CD4-positive, CD25-positive, alpha-beta regulatory T cell (primary cell): ENCODE measurements around the gene SERPINA4. TPM values are rescaled to one million over a fixed set of nuclear protein-coding genes. Genes with fewer than 3 reads are reported as not detected.

Source experiments
- ATAC-seq, 2 donors: fragments of 150-1000 bp; cut with Tn5 transposase; one replicate each; pipeline ENCODE4 v1.10.0; 2021; ENCODE audit warnings: low read depth in 2 of 2, moderate number of reproducible peaks in 2 of 2, moderate library complexity in 1 of 2
- DNase-seq, 3 donors: peaks; one replicate each; pipeline versions ENCODE4 v3.0.0 to v3.0.0-alpha.2; 2012 to 2022; ENCODE audit warnings: mixed read lengths in 1 of 3
- H3K27ac ChIP-seq: one replicate; pipeline ENCODE4 v1.7.0; 2013; ENCODE audit warnings: mild to moderate bottlenecking, low read length; ENCODE audit not compliant: insufficient read depth, poor library complexity, severe bottlenecking
- H3K27me3 ChIP-seq: one replicate; pipeline ENCODE4 v1.7.0; 2013; ENCODE audit warnings: low read length; ENCODE audit not compliant: control insufficient read depth, insufficient read depth
- H3K36me3 ChIP-seq: one replicate; pipeline ENCODE4 v1.7.0; 2013; ENCODE audit warnings: mild to moderate bottlenecking, low read length, moderate library complexity; ENCODE audit not compliant: control insufficient read depth, insufficient read depth
- H3K4me1 ChIP-seq: 2 replicates; pipeline ENCODE4 v1.7.0; 2013; ENCODE audit warnings: mild to moderate bottlenecking, low read length; ENCODE audit not compliant: insufficient read depth, control insufficient read depth, poor library complexity, severe bottlenecking
- H3K4me3 ChIP-seq: one replicate; pipeline ENCODE4 v1.7.0; 2013; ENCODE audit warnings: low read depth, mild to moderate bottlenecking, low read length, moderate library complexity
- H3K9me3 ChIP-seq, 2 experiments: 1 replicate in 1 of 2; 2 replicates in 1 of 2; pipeline ENCODE4 v1.7.0; 2013; ENCODE audit warnings: low read length in 2 of 2, mild to moderate bottlenecking in 1 of 2, moderate library complexity in 1 of 2; ENCODE audit not compliant: control insufficient read depth in 2 of 2
- H3K27ac Mint-ChIP-seq, 3 donors: one replicate each; pipeline ENCODE4 v1.8.0; 2020 to 2022; ENCODE audit warnings: mild to moderate bottlenecking in 3 of 3, mixed read lengths in 3 of 3, moderate library complexity in 2 of 3
- H3K27me3 Mint-ChIP-seq: one replicate; pipeline ENCODE4 v1.8.0; 2022; ENCODE audit warnings: mild to moderate bottlenecking, mixed read lengths
- H3K36me3 Mint-ChIP-seq: one replicate; pipeline ENCODE4 v1.8.0; 2020; ENCODE audit warnings: mixed read lengths
- H3K4me1 Mint-ChIP-seq, 4 donors: one replicate each; pipeline ENCODE4 v1.8.0; 2020 to 2022; ENCODE audit warnings: mixed read lengths in 4 of 4, mild to moderate bottlenecking in 1 of 4
- H3K4me3 Mint-ChIP-seq, 4 donors: one replicate each; pipeline ENCODE4 v1.8.0; 2020 to 2022; ENCODE audit warnings: mild to moderate bottlenecking in 4 of 4, mixed read lengths in 4 of 4, moderate library complexity in 3 of 4
- H3K9me3 Mint-ChIP-seq, 7 donors: one replicate each; pipeline ENCODE4 v1.8.0; 2020 to 2022; ENCODE audit warnings: mixed read lengths in 7 of 7, mild to moderate bottlenecking in 3 of 7, moderate library complexity in 2 of 7
- polyA plus RNA-seq, 4 donors: library from polyadenylated mRNA; unstranded; fragments of 300-500 nt; fragmentation: Illumina TruSeq; gene quantifications; one replicate each; pipeline ENCODE4 v1.2.3, GENCODE V29; 2021
- total RNA-seq: library from RNA; stranded (reverse); gene quantifications from one replicate; pipeline ENCODE4 v1.2.3, GENCODE V29; 2022

SERPINA4 gene
- total and polyA plus RNA-seq, 5 donors from 2014 or later, result not detected

DNA sequence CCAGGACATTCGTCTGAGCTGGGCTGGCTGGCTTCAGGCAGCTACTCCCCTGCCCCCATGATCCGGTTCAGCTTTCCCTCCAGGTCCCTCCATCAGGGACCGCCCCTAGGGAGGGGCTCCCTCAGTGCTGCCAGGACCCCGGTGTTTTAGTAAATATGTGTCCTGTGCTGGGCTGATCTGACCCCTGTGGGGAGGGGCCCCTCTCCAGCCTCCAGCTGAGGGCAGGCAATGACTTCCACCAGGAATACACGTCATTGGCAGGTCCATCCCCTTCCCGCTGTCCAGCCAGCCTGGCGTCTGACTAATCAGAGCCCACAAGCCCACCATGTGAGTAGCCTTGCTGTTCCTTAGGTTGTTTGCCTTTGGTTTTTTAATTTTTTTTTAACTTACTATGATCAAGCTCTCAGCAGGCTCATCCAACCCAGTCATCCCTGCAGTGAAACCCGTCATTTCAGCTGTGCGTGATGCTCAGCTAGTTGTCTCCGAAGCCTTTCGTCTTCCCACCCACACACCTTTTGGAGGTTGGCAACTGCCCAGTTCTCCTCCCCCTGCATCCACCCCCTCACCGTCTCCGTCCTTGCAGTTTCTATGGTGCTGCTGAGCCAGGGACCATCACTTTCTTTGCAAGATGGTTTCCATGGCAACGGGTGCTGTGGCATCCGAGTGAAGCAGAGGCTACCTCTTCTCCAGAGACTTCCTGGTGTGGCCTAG lies 16.0 kb upstream of the SERPINA4 start:
- H3K4me3 Mint-ChIP-seq, result no peak overlapping the region
- no peaks in the 10 kb centered on the region for H3K4me1 Mint-ChIP-seq
- no peak overlapping the region for H3K4me3 ChIP-seq
- H3K27me3 Mint-ChIP-seq, result peaks cover 4% of the 10 kb centered on the region
- DNase-seq (no peak), ATAC-seq (no peak)
- peaks cover 0 to 1% (median 0%) of the 10 kb centered on the region in 7 donors for H3K9me3 Mint-ChIP-seq
- no peaks in the 10 kb centered on the region for H3K36me3 ChIP-seq
- H3K27me3 ChIP-seq, result no peaks in the 10 kb centered on the region
- no peaks in the 10 kb centered on the region for H3K4me1 ChIP-seq
- no peaks in the 10 kb centered on the region for H3K9me3 ChIP-seq
- no peak overlapping the region for H3K27ac Mint-ChIP-seq
- H3K27ac ChIP-seq, result no peak overlapping the region
- no peaks in the 10 kb centered on the region for H3K36me3 Mint-ChIP-seq

DNA sequence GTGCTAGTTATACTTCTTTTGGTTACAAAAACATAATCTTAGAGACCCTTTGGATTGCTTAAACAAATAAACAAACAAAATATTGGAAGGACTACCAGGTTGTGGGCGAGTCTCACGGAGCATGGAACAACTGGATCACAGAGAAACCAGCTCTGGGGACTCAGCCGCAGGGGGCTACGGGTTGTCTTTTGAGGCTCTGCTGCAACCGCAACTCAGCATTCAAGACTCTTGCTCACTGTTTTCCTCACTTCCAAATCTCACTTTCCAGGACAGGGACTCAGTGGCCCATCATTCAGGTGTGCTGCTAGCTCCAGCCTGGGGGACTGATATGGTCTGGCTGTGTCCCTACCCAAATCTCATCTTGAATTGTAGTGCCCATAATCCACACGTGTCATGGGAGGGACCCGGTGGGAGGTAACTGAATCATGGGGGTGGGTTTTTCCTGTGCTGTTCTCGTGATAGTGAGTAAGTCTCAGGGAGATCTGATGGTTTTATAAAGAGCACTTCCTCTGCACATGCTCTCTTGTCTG lies 14.0 kb upstream of the SERPINA4 start:
- Mint-ChIP-seq H3K4me3 (no peak overlapping the region), H3K27ac (no peak overlapping the region), H3K36me3 (no peaks in the 10 kb centered on the region), H3K4me1 (no peaks in the 10 kb centered on the region), H3K9me3 (peaks cover 0 to 2% (median 0%) of the 10 kb centered on the region in 7 donors), H3K27me3 (peaks cover 6% of the 10 kb centered on the region)
- Histone ChIP-seq H3K36me3 (no peaks in the 10 kb centered on the region), H3K27me3 (no peaks in the 10 kb centered on the region), H3K4me3 (no peak overlapping the region), H3K4me1 (no peaks in the 10 kb centered on the region), H3K27ac (no peak overlapping the region), H3K9me3 (no peaks in the 10 kb centered on the region)
- no peak for ATAC-seq
- no peak for DNase-seq

DNA sequence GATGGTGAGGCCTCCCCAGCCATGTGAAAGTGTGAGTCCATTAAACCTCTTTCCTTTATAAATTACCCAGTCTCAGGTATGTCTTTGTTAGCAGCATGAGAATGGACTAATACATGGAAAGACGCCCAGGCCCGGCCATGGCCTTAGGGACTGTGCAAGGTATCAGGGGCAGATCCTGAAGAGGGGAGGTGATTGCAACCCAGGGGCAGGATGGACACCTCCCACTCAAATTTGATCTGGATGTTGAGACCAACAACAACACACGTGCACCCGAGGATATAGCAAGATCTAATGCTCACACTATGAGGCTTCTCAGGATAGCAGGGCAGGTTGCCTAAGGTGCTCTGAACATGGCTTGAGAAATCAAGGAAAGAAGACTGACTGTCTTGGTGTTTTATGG lies 13.5 kb upstream of the SERPINA4 start:
- ATAC-seq (no peak), DNase-seq (no peak)
- H3K9me3 ChIP-seq, result no peaks in the 10 kb centered on the region
- no peaks in the 10 kb centered on the region for H3K4me1 Mint-ChIP-seq
- H3K27ac ChIP-seq, result no peak overlapping the region
- peaks cover 0 to 6% (median 0%) of the 10 kb centered on the region in 7 donors for H3K9me3 Mint-ChIP-seq
- no peaks in the 10 kb centered on the region for H3K27me3 ChIP-seq
- no peak overlapping the region for H3K4me3 ChIP-seq
- no peaks in the 10 kb centered on the region for H3K36me3 ChIP-seq
- no peak overlapping the region for H3K27ac Mint-ChIP-seq
- H3K36me3 Mint-ChIP-seq, result no peaks in the 10 kb centered on the region
- peaks cover 6% of the 10 kb centered on the region for H3K27me3 Mint-ChIP-seq
- no peaks in the 10 kb centered on the region for H3K4me1 ChIP-seq
- no peak overlapping the region for H3K4me3 Mint-ChIP-seq

DNA sequence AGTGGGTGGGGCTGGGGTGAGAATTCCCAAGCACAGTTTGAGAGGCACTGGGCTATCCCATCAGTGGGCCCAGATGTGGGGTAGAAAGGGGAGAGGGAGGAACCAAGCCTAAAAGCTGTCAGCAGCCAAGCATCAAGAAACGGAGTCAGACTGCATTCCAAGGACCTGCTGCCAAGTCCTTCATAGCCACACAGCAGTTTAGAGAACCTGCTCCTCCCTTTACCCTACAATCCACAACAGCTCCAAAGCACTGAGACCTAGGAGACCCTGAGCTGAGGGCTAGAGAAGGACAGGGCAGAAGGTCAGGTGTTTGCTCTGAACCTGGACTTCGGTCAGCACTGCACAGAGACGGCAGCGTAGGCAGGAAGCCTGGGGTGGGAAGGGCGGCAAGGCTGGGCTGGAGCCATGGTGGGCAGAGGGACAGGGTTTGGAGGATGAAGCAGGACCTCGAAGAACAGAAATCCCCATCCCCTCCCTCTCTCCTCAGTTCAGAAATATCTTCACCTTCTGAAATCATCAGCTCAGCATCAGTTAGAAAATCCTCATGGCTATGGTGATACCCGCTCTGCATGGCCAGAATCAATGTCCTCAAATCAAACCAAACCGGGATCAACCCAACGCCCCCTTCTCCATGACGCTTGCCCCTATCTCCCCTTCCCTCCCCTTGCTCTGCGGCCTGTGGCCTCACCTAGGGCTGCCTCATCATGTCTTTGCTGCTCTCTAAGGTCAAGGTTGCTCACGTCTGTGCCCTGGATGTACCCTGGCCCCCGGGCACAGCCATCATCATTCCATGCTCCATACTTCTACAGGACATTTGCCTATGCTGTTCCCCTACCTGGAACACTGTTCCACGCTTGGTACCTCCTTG lies 12.9 kb upstream of the SERPINA4 start:
- Histone ChIP-seq H3K36me3 (no peaks in the 10 kb centered on the region), H3K27ac (no peak overlapping the region), H3K4me1 (no peaks in the 10 kb centered on the region), H3K27me3 (no peaks in the 10 kb centered on the region), H3K9me3 (no peaks in the 10 kb centered on the region), H3K4me3 (no peak overlapping the region)
- Mint-ChIP-seq H3K4me3 (no peak overlapping the region), H3K9me3 (peaks cover 0 to 6% (median 0%) of the 10 kb centered on the region in 7 donors), H3K27me3 (peaks cover 6% of the 10 kb centered on the region), H3K27ac (no peak overlapping the region), H3K4me1 (no peaks in the 10 kb centered on the region), H3K36me3 (no peaks in the 10 kb centered on the region)
- no peak for ATAC-seq
- DNase-seq, result no peak

DNA sequence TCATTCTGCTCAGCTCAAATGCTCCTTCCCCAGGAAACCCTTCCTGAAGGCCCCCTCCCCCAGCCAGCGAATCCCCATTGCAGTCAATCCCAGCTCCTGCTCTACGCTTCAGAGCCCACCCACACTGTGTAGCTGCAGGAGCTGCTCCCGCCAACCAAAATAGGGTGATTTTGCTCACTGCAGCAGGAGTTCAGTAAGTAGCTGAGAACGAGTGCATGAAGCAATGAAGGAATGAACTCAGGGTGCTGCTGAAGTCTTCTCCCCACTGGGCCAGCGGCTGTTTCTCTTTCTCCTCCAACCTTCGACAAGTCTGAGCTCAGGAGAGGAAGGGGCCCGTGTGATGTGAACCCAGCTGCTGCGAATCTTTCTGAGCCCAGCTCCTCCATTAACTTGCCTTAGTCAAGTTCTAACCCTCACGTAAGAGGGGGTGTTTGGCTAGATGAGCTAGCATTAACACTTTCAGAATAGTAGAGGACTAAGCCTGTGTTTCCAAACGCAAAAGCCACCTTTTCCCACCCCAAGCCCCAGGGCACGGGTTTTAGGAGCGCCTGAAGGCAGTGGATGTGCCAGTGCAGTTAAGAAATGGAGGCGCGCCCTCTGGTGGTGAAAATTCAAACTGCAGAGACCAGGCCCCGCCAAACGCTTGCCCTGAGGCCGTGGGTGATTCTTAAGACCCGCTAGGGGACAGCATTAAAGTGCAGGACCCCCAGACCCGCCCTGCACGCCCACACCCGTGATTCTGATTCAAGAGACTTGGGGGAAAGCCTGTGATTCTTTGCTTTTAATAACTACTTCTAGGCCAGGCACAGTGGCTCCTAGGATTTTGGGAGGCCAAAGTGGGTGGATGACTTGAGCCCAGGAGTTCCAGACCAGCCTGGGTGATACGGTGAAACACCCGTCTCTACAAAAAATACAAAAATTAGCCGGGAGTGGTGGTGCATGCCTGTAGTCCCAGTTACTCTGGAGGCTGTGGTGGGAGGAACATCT lies 11.9 kb upstream of the SERPINA4 start:
- peak; percentile 3 to 34 (median 5) for DNase-seq
- no peaks in the 10 kb centered on the region for H3K36me3 Mint-ChIP-seq
- H3K4me3 Mint-ChIP-seq, result no peak overlapping the region

DNA sequence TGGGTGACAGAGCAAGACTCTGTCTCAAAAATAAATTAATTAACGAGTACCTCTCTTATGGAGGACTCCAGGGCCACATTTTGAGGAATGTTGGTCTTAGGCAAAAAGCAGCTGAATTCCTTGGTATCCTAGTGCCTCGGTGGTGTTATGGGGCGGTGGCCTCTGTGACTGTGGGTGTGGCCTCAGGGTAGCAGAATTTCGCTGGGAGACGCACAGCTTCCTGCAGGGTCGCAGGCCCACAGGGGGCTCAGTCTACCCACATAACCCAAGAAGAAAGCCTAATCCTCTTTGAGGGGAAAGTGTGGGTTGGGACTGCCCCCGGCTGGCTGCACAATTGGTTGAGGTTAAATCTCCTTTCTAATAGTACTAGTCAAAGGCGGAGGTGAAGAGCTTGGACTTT lies 11.2 kb upstream of the SERPINA4 start:
- peaks cover 10% of the 10 kb centered on the region for H3K27me3 Mint-ChIP-seq
- no peak overlapping the region for H3K27ac Mint-ChIP-seq
- peaks cover 0 to 6% (median 1%) of the 10 kb centered on the region in 7 donors for H3K9me3 Mint-ChIP-seq

More for the DNA sequence above, 11.9 kb upstream of the SERPINA4 start:
- no peaks in the 10 kb centered on the region for H3K4me1 ChIP-seq
- ATAC-seq, result peak in 1 of 2 donors; percentile 44
- Mint-ChIP-seq H3K27me3 (peaks cover 8% of the 10 kb centered on the region), H3K4me1 (no peaks in the 10 kb centered on the region), H3K27ac (no peak overlapping the region), H3K9me3 (peaks cover 0 to 6% (median 0%) of the 10 kb centered on the region in 7 donors)
- H3K27ac ChIP-seq, result no peak overlapping the region
- H3K27me3 ChIP-seq, result no peaks in the 10 kb centered on the region
- no peaks in the 10 kb centered on the region for H3K36me3 ChIP-seq
- H3K4me3 ChIP-seq, result no peak overlapping the region
- no peaks in the 10 kb centered on the region for H3K9me3 ChIP-seq

DNA sequence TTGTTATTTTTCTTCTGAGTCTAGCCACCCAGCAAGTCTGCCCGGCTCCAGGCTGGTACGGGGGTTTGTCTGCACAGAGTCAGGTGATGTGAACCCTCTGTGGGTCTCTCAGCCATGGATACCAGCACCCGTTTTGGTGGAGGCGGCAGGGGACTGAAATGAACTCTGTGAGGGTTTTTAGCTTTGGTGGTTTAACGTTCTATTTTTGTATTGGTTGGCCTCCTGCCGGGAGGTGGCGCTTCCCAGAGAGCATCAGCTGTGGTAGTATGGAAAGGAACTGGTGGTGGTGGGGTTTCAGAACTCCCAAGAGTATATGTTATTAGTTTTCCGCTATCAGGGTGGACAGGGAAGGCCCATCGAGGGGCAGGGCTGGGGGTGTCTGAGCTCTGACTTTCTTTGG lies 5.3 kb upstream of the SERPINA4 start:
- Histone ChIP-seq H3K9me3 (no peaks in the 10 kb centered on the region), H3K36me3 (no peaks in the 10 kb centered on the region), H3K4me3 (no peak overlapping the region), H3K4me1 (no peaks in the 10 kb centered on the region), H3K27me3 (no peaks in the 10 kb centered on the region), H3K27ac (no peak overlapping the region)
- Mint-ChIP-seq H3K9me3 (peaks cover 0 to 8% (median 5%) of the 10 kb centered on the region in 7 donors), H3K27me3 (peaks cover 15% of the 10 kb centered on the region), H3K4me3 (no peak overlapping the region), H3K27ac (no peak overlapping the region), H3K4me1 (no peaks in the 10 kb centered on the region), H3K36me3 (no peaks in the 10 kb centered on the region)
- ATAC-seq (no peak), DNase-seq (no peak)

More for the DNA sequence above, 11.2 kb upstream of the SERPINA4 start:
- Mint-ChIP-seq H3K36me3 (no peaks in the 10 kb centered on the region), H3K4me1 (no peaks in the 10 kb centered on the region), H3K4me3 (no peak overlapping the region)
- Histone ChIP-seq H3K9me3 (no peaks in the 10 kb centered on the region), H3K36me3 (no peaks in the 10 kb centered on the region), H3K4me1 (no peaks in the 10 kb centered on the region), H3K27me3 (no peaks in the 10 kb centered on the region), H3K27ac (no peak overlapping the region), H3K4me3 (no peak overlapping the region)
- ATAC-seq (no peak), DNase-seq (no peak)
